Prostate gland (tissue), 2 donors: ENCODE results near the gene MMS19.
A peak's percentile ranks its signal among the peaks of the same experiment; 100 is the strongest.

Source experiments
- POLR2AphosphoS5 ChIP-seq: sonication (generic); formaldehyde crosslinking; IDR thresholded peaks from one replicate; pipeline ENCODE4 v1.6.1; 2017; ENCODE audit warnings: antibody characterized with exemption
- TF ChIP-seq, protein P1 (sequence below), 4 experiments: fragments of 200-600 bp in 2 of 4; fragments of 450-650 bp in 2 of 4; sonication (generic) in 2 of 4; IDR thresholded peaks; 1 replicate in 3 of 4; 2 replicates in 1 of 4; pipeline ENCODE4 v1.5.1; 2016 to 2019; ENCODE audit warnings: antibody characterized with exemption in 4 of 4, mild to moderate bottlenecking in 2 of 4, moderate library complexity in 2 of 4

DNA sequence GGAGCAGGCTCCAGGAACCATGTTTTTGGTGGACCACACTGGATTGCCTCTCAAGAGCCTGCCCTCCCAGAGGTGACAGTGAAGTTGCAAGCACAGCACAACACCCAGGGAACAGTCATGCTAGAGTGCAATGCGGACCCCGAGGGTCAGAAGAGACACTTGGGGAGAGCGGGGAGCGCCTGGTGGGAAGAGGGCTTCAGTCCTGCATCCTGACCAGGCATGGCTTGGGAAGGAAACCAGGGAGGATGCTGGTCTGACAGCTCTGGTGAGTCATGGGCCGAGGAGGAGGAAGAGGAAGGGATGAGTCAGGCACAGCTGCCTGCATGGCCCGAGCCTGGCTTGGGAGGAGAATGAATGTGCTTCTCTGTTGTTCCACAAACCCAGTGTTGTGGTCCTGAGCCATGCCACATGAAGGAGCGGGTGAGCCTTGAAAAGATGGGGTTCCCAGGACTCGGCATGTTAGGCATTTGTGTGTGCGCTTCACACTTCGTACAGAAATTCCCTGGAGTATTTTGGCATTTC, 44.9 kb upstream of the MMS19 start:
- peak; percentile 71 for TF ChIP-seq POLR2AphosphoS5
- TF ChIP-seq, protein P1, sequence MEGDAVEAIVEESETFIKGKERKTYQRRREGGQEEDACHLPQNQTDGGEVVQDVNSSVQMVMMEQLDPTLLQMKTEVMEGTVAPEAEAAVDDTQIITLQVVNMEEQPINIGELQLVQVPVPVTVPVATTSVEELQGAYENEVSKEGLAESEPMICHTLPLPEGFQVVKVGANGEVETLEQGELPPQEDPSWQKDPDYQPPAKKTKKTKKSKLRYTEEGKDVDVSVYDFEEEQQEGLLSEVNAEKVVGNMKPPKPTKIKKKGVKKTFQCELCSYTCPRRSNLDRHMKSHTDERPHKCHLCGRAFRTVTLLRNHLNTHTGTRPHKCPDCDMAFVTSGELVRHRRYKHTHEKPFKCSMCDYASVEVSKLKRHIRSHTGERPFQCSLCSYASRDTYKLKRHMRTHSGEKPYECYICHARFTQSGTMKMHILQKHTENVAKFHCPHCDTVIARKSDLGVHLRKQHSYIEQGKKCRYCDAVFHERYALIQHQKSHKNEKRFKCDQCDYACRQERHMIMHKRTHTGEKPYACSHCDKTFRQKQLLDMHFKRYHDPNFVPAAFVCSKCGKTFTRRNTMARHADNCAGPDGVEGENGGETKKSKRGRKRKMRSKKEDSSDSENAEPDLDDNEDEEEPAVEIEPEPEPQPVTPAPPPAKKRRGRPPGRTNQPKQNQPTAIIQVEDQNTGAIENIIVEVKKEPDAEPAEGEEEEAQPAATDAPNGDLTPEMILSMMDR (IDR thresholded peaks at IDR 0.05) = no peak
